Measurements from ENCODE around the gene KLHL13. TPM values are rescaled to one million over a fixed set of nuclear protein-coding genes. Genes with fewer than 3 reads are reported as not detected.

Gene KLHL13
- total RNA-seq, 4 donors from 2014 or later: 1.3 to 1.9 (median 1.6) TPM

DNA sequence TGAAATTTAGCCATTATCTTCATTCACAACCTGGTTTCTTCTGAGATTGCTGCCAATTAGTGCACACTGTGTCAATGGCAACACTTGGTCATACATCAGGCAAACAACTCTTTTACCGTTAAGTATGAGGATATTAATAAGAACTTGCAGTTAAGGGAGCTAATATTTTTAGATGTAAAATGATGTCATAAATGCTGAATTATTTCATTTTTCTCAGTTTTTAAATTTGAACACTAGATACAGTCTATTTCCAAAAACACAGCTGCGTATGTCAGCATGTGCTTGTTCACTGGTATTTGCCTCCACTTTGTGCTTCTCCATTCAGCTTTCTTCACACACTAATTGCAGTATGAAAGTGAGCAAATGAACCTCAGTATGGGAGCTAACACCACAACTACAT lies 1.6 kb downstream of the KLHL13 start:
- TF ChIP-seq, protein P1, sequence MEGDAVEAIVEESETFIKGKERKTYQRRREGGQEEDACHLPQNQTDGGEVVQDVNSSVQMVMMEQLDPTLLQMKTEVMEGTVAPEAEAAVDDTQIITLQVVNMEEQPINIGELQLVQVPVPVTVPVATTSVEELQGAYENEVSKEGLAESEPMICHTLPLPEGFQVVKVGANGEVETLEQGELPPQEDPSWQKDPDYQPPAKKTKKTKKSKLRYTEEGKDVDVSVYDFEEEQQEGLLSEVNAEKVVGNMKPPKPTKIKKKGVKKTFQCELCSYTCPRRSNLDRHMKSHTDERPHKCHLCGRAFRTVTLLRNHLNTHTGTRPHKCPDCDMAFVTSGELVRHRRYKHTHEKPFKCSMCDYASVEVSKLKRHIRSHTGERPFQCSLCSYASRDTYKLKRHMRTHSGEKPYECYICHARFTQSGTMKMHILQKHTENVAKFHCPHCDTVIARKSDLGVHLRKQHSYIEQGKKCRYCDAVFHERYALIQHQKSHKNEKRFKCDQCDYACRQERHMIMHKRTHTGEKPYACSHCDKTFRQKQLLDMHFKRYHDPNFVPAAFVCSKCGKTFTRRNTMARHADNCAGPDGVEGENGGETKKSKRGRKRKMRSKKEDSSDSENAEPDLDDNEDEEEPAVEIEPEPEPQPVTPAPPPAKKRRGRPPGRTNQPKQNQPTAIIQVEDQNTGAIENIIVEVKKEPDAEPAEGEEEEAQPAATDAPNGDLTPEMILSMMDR (IDR thresholded peaks at IDR 0.05; ENCODE audit: low read depth): no peak

DNA sequence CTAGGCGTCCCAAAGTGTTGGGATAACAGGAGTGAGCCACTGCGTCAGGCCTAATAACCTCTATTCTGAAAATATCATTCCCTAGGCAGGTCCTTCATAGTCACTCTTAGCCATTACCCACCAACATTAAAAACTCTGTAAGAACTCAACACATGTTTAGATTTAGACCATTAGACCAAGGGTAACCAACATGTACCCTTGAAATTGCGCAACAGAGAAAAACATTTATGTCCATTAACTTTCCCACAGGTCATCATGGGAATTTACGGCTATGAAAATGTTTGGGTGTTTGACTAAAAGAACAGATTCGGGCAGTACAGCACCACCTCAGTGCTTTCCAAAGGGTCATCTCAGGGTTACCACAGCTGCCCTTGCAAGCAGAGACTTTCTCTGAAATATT lies 7.5 kb downstream of the KLHL13 start:
- TF ChIP-seq, protein P1 (IDR thresholded peaks at IDR 0.05; ENCODE audit: low read depth): no peak

DNA sequence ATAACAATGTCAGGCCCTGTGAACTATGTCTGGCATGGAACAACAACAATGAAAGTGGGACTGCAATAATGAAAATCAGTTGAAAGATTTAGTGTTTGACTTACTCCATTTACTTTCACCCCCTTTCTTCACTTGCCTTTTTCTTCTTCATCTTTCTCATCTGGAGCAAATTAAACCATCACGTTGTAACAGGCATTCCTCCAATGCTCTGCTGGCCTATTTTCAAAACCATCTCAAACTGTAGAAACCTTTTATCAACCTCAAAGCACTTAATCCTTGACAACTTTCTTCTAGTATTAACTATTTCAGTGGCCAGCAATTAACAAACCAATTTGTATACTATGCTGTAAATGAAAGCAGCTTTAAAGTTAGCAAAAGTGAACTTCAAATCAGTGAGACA lies 8.3 kb downstream of the KLHL13 start:
- TF ChIP-seq, protein P1 (IDR thresholded peaks at IDR 0.05; ENCODE audit: low read depth): no peak

DNA sequence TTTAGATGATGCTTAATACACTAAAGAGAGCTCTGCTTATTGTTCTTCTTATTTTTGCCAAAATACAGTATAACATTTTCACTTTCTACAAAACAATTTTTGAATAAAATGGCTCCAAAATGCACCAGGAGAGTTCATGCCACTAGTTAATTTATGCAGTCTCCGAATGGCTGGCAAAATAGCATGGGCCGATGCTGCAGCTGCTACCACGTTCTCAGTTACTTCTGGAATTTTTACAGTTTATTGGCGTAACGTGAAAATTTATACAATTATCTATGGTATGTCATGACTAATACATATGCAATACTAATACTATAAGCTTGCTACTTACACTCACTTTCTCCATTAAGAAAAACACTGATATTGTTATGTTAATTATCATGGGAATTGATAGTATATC lies 16.5 kb downstream of the KLHL13 start:
- TF ChIP-seq, protein P1 (IDR thresholded peaks at IDR 0.05; ENCODE audit: low read depth): no peak

DNA sequence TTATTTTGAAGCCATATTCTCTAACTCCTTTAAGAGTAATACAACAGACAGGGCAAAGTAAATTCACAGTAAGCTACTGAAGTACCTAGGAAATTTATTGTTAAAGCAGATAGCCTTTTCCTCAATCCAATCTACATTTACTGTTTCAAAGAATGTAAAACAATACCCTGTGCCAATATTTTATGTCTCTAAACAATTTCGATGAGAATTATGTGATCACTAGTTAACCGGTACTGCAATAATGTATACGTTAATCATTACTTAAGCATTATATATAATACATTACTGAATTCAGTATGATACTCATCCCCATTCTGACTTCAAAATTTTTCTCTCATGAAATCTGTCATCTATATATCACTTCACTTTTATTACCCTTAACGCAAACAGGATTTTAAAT lies 28.5 kb downstream of the KLHL13 start:
- TF ChIP-seq, protein P1 (IDR thresholded peaks at IDR 0.05; ENCODE audit: low read depth): no peak

DNA sequence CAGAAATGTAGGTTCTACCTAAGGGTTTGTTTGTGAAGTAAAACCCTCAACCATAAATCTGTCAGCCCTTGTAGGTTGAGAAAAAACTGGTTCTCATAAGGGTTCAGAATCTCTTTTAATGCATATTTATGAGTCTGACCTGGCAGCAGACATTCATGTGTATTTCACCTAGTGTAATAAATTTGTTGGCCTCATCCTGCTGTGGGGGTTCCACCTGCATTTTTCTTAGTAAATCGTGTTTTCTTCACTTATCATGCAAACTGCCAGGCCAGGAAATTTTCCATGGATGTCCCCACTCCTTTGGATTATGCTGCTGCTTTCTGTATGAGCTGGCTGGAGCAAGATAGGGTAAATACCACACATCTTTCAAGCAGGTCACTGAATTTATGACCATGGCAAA lies 42.4 kb downstream of the KLHL13 start:
- TF ChIP-seq, protein P1 (IDR thresholded peaks at IDR 0.05; ENCODE audit: low read depth): no peak

DNA sequence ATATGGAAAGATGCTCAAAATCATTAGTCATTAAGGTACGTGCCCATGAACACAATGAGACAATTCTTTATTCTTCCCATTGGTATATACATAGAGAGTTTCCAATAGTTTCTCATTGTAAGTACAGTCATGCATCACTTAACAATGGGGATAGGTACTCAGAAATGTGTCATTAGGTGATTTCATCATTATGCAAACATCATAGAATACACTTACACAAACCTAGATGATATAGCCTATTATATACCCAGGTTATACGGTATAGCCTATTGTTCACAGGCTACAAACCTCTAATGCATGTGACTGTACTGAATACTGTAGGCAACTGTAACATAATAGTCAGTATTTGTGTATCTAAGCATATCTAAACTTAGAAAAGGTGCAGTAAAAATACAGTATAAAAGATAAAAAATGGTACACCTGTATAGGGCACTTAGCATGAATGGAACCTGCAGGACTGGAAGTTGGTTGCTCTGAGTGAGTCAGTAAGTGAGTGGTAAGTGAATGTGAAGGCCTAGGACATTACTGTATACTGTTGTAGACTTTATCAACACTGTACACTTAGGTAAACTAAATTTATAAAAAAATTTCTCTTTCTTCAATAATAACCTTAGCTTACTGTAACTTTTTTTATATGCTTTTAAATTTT lies 49.6 kb downstream of the KLHL13 start:
- TF ChIP-seq, protein P1 (IDR thresholded peaks at IDR 0.05; ENCODE audit: low read depth): no peak
